Measurements from ENCODE around the gene HSPH1. TPM values are rescaled to one million over a fixed set of nuclear protein-coding genes. Genes with fewer than 3 reads are reported as not detected.

Gene HSPH1
- total RNA-seq, 1 donor from 2014 or later = 94.9 TPM

- Histone ChIP-seq H3K27me3 (no peaks in the 10 kb centered on the region), H3K9ac (no peak overlapping the region), H3K4me1 (peaks cover 4% of the 10 kb centered on the region), H4K20me1 (ENCODE audit: low read depth) (no peaks in the 10 kb centered on the region), H3F3A (ENCODE audit: low read depth) (no peaks in the 10 kb centered on the region), H2AFZ (replicated peaks) (no peak overlapping the region), H3K36me3 (no peaks in the 10 kb centered on the region), H3K9me3 (ENCODE audit: low read depth) (no peaks in the 10 kb centered on the region), H3K79me2 (ENCODE audit: low read depth) (no peaks in the 10 kb centered on the region), H3K4me2 (no peak overlapping the region), H3K4me3 (no peak overlapping the region), H3K27ac (no peak overlapping the region)
- no peak overlapping the region for H3K27ac Mint-ChIP-seq
- peaks cover 16% of the 10 kb centered on the region for H3K4me1 Mint-ChIP-seq
- H3K36me3 Mint-ChIP-seq = no peaks in the 10 kb centered on the region
- H3K9me3 Mint-ChIP-seq = peaks cover 5% of the 10 kb centered on the region
- TF ChIP-seq CTCF (IDR thresholded peaks at IDR 0.05) (no peak), EZH2phosphoT487 (IDR thresholded peaks at IDR 0.05) (no peak), EZH2 (IDR thresholded peaks at IDR 0.05) (no peak)
- H3K4me3 Mint-ChIP-seq = no peak overlapping the region
- DNase-seq (ENCODE audit: low spot score) = no peak
- peaks cover 4% of the 10 kb centered on the region for H3K27me3 Mint-ChIP-seq (ENCODE audit: insufficient read depth, low read depth)
Measured at GRCh38 chr13:31172535-31172934, 10.8 kb upstream of the HSPH1 start.

- H3F3A ChIP-seq (ENCODE audit: low read depth) = no peaks in the 10 kb centered on the region
- no peak overlapping the region for H2AFZ ChIP-seq (replicated peaks)
- H3K9me3 ChIP-seq (ENCODE audit: low read depth) = no peaks in the 10 kb centered on the region
- H3K4me1 ChIP-seq = peaks cover 3% of the 10 kb centered on the region
- no peak overlapping the region for H3K4me3 ChIP-seq
- no peaks in the 10 kb centered on the region for H3K36me3 ChIP-seq
- peaks cover 4% of the 10 kb centered on the region for H3K27me3 Mint-ChIP-seq (ENCODE audit: insufficient read depth, low read depth)
- H3K4me3 Mint-ChIP-seq = no peak overlapping the region
- peaks cover 12% of the 10 kb centered on the region for H3K4me1 Mint-ChIP-seq
- no peak overlapping the region for H3K27ac ChIP-seq
- TF ChIP-seq EZH2phosphoT487 (IDR thresholded peaks at IDR 0.05) (no peak), CTCF (IDR thresholded peaks at IDR 0.05) (no peak), EZH2 (IDR thresholded peaks at IDR 0.05) (no peak)
- H3K9ac ChIP-seq = no peak overlapping the region
- DNase-seq (ENCODE audit: low spot score) = no peak
- H3K4me2 ChIP-seq = no peak overlapping the region
- H3K27me3 ChIP-seq = no peaks in the 10 kb centered on the region
- H4K20me1 ChIP-seq (ENCODE audit: low read depth) = no peaks in the 10 kb centered on the region
- H3K36me3 Mint-ChIP-seq = no peaks in the 10 kb centered on the region
- H3K9me3 Mint-ChIP-seq = peaks cover under 1% of the 10 kb centered on the region
- no peak overlapping the region for H3K27ac Mint-ChIP-seq
- H3K79me2 ChIP-seq (ENCODE audit: low read depth) = no peaks in the 10 kb centered on the region
Measured at GRCh38 chr13:31172001-31172400, 10.3 kb upstream of the HSPH1 start.

GRCh38 chr13:31168736-31169135 is 7.0 kb upstream of the HSPH1 start:
- Histone ChIP-seq H3K27ac (no peak overlapping the region), H3K9ac (no peak overlapping the region), H3K4me1 (no peaks in the 10 kb centered on the region), H3K4me3 (no peak overlapping the region), H3K27me3 (no peaks in the 10 kb centered on the region), H4K20me1 (ENCODE audit: low read depth) (no peaks in the 10 kb centered on the region), H2AFZ (replicated peaks) (no peak overlapping the region), H3F3A (ENCODE audit: low read depth) (no peaks in the 10 kb centered on the region), H3K79me2 (ENCODE audit: low read depth) (no peaks in the 10 kb centered on the region), H3K9me3 (ENCODE audit: low read depth) (no peaks in the 10 kb centered on the region), H3K36me3 (no peaks in the 10 kb centered on the region), H3K4me2 (no peak overlapping the region)
- no peaks in the 10 kb centered on the region for H3K4me1 Mint-ChIP-seq
- peaks cover 5% of the 10 kb centered on the region for H3K27me3 Mint-ChIP-seq (ENCODE audit: insufficient read depth, low read depth)
- no peak for DNase-seq (ENCODE audit: low spot score)
- TF ChIP-seq CTCF (IDR thresholded peaks at IDR 0.05) = no peak
- no peak for TF ChIP-seq EZH2phosphoT487 (IDR thresholded peaks at IDR 0.05)
- no peak for TF ChIP-seq EZH2 (IDR thresholded peaks at IDR 0.05)
- H3K36me3 Mint-ChIP-seq = no peaks in the 10 kb centered on the region
- H3K27ac Mint-ChIP-seq = no peak overlapping the region
- H3K4me3 Mint-ChIP-seq = no peak overlapping the region
- H3K9me3 Mint-ChIP-seq = no peaks in the 10 kb centered on the region

Data from neural progenitor cell (in vitro differentiated cells).